ENCODE measurements around the gene DGCR6L.
"Not testable (repeated sequence)": the region's sequence is repeated elsewhere in the genome, so short reads cannot be mapped to it uniquely, and the experiment has no call there.

Gene DGCR6L

GRCh38 chr22:20295262-20296064, 24.4 kb downstream of the DGCR6L start:
- no peaks in the 10 kb centered on the region for H3K27me3 ChIP-seq
- no peak for TF ChIP-seq Cebpa-rat (IDR thresholded peaks at IDR 0.05)
- H4K20me1 ChIP-seq: no peaks in the 10 kb centered on the region
- H3K4me3 ChIP-seq: no peak overlapping the region
- H3K36me3 ChIP-seq: no peaks in the 10 kb centered on the region
- H3K9ac ChIP-seq: no peak overlapping the region
- no peak overlapping the region for H3K27ac ChIP-seq
- peaks cover 47% of the 10 kb centered on the region for H3K4me1 ChIP-seq
- no peak overlapping the region for H3K4me2 ChIP-seq
- H3K9me3 ChIP-seq: no peaks in the 10 kb centered on the region

- Histone ChIP-seq H3K9me3 (no peaks in the 10 kb centered on the region), H3K27ac (no peak overlapping the region), H3K4me2 (peak overlapping the region; percentile 40), H3K4me3 (no peak overlapping the region), H4K20me1 (no peaks in the 10 kb centered on the region), H3K27me3 (no peaks in the 10 kb centered on the region), H3K9ac (no peak overlapping the region), H3K36me3 (no peaks in the 10 kb centered on the region), H3K4me1 (peaks cover 42% of the 10 kb centered on the region)
- TF ChIP-seq Cebpa-rat (IDR thresholded peaks at IDR 0.05): no peak
Measured at GRCh38 chr22:20292673-20293232, 27.1 kb downstream of the DGCR6L start.

GRCh38 chr22:20292108-20292507, 27.8 kb downstream of the DGCR6L start:
- H3K4me1 ChIP-seq: peaks cover 48% of the 10 kb centered on the region
- no peak overlapping the region for H3K4me3 ChIP-seq
- H3K9me3 ChIP-seq: no peaks in the 10 kb centered on the region
- TF ChIP-seq Cebpa-rat (IDR thresholded peaks at IDR 0.05): no peak
- H4K20me1 ChIP-seq: no peaks in the 10 kb centered on the region
- 0 out of 2 replicates have a peak overlapping the region, but pooled peaks have one; percentile 3 for H3K4me2 ChIP-seq
- no peak overlapping the region for H3K27ac ChIP-seq
- no peaks in the 10 kb centered on the region for H3K36me3 ChIP-seq
- H3K9ac ChIP-seq: no peak overlapping the region
- H3K27me3 ChIP-seq: no peaks in the 10 kb centered on the region

- Histone ChIP-seq H3K4me2 (0 out of 2 replicates have a peak overlapping the region, but pooled peaks have one; percentile 3), H3K9ac (no peak overlapping the region), H3K36me3 (no peaks in the 10 kb centered on the region), H4K20me1 (no peaks in the 10 kb centered on the region), H3K27ac (no peak overlapping the region), H3K9me3 (no peaks in the 10 kb centered on the region), H3K4me1 (peaks cover 53% of the 10 kb centered on the region), H3K27me3 (no peaks in the 10 kb centered on the region), H3K4me3 (no peak overlapping the region)
- no peak for TF ChIP-seq Cebpa-rat (IDR thresholded peaks at IDR 0.05)
Measured at GRCh38 chr22:20291604-20292063, 28.2 kb downstream of the DGCR6L start.

GRCh38 chr22:20291249-20291586, 28.6 kb downstream of the DGCR6L start:
- H3K36me3 ChIP-seq: no peaks in the 10 kb centered on the region
- H4K20me1 ChIP-seq: no peaks in the 10 kb centered on the region
- no peak overlapping the region for H3K4me2 ChIP-seq
- TF ChIP-seq Cebpa-rat (IDR thresholded peaks at IDR 0.05): no peak
- H3K9ac ChIP-seq: no peak overlapping the region
- H3K4me1 ChIP-seq: peaks cover 57% of the 10 kb centered on the region
- H3K9me3 ChIP-seq: no peaks in the 10 kb centered on the region
- no peak overlapping the region for H3K4me3 ChIP-seq
- H3K27ac ChIP-seq: no peak overlapping the region
- no peaks in the 10 kb centered on the region for H3K27me3 ChIP-seq

- H4K20me1 ChIP-seq: no peaks in the 10 kb centered on the region
- no peak overlapping the region for H3K9ac ChIP-seq
Measured at GRCh38 chr22:20290578-20291248, 29.1 kb downstream of the DGCR6L start.

GRCh38 chr22:20290045-20290392, 29.8 kb downstream of the DGCR6L start:
- Histone ChIP-seq H3K27ac (0 out of 2 replicates have a peak overlapping the region, but pooled peaks have one; percentile 7), H3K4me1 (peaks cover 69% of the 10 kb centered on the region), H3K9me3 (no peaks in the 10 kb centered on the region), H3K4me2 (0 out of 2 replicates have a peak overlapping the region, but pooled peaks have one; percentile 7), H3K9ac (no peak overlapping the region), H4K20me1 (no peaks in the 10 kb centered on the region), H3K4me3 (no peak overlapping the region), H3K27me3 (no peaks in the 10 kb centered on the region), H3K36me3 (no peaks in the 10 kb centered on the region)
- TF ChIP-seq Cebpa-rat (IDR thresholded peaks at IDR 0.05): no peak

More at GRCh38 chr22:20290578-20291248, 29.1 kb downstream of the DGCR6L start:
- Histone ChIP-seq H3K9me3 (no peaks in the 10 kb centered on the region), H3K4me3 (no peak overlapping the region), H3K4me2 (no peak overlapping the region), H3K4me1 (peaks cover 62% of the 10 kb centered on the region), H3K27me3 (no peaks in the 10 kb centered on the region), H3K27ac (0 out of 2 replicates have a peak overlapping the region, but pooled peaks have one; percentile 7), H3K36me3 (no peaks in the 10 kb centered on the region)
- TF ChIP-seq Cebpa-rat (IDR thresholded peaks at IDR 0.05): no peak

- peak overlapping the region; percentile 6; the same call in 1 of the 2 replicates for H3K27ac ChIP-seq
- not testable (repeated sequence) for H3K4me2 ChIP-seq, H4K20me1 ChIP-seq, H3K4me3 ChIP-seq, H3K36me3 ChIP-seq, H3K9me3 ChIP-seq, H3K27me3 ChIP-seq, H3K9ac ChIP-seq
- peaks cover 75% of the 10 kb centered on the region for H3K4me1 ChIP-seq
Measured at GRCh38 chr22:20289182-20290044, 30.4 kb downstream of the DGCR6L start.

GRCh38 chr22:20286784-20287423, 33.0 kb downstream of the DGCR6L start:
- not testable (repeated sequence) for H4K20me1 ChIP-seq, H3K36me3 ChIP-seq, H3K4me3 ChIP-seq, H3K27me3 ChIP-seq, H3K9me3 ChIP-seq
- Histone ChIP-seq H3K27ac (peak overlapping the region; percentile 59), H3K4me2 (peak overlapping the region; percentile 84), H3K9ac (peak overlapping the region; percentile 24; the same call in 1 of the 2 replicates), H3K4me1 (peaks cover 87% of the 10 kb centered on the region)

GRCh38 chr22:20286312-20286660, 33.6 kb downstream of the DGCR6L start:
- peak overlapping the region; percentile 84 for H3K4me2 ChIP-seq
- H4K20me1 ChIP-seq, H3K36me3 ChIP-seq: not testable (repeated sequence)

GRCh38 chr22:20285473-20286311, 34.2 kb downstream of the DGCR6L start:
- Histone ChIP-seq H3K4me1 (peaks cover 82% of the 10 kb centered on the region), H3K9ac (peak overlapping the region; percentile 34; the same call in 1 of the 2 replicates), H3K4me2 (peak overlapping the region; percentile 84)

More at GRCh38 chr22:20286312-20286660, 33.6 kb downstream of the DGCR6L start:
- H3K9me3 ChIP-seq, H3K27me3 ChIP-seq, H3K4me3 ChIP-seq: not testable (repeated sequence)
- Histone ChIP-seq H3K27ac (peak overlapping the region; percentile 55), H3K9ac (peak overlapping the region; percentile 24; the same call in 1 of the 2 replicates), H3K4me1 (peaks cover 88% of the 10 kb centered on the region)

More at GRCh38 chr22:20285473-20286311, 34.2 kb downstream of the DGCR6L start:
- H3K4me3 ChIP-seq, H3K36me3 ChIP-seq, H4K20me1 ChIP-seq, H3K9me3 ChIP-seq, H3K27me3 ChIP-seq: not testable (repeated sequence)
- peak overlapping the region; percentile 69 for H3K27ac ChIP-seq

Measured in BLaER1 (cell line).